Right cardiac atrium (tissue), 5 donors: ENCODE data around the gene DNAH8. TPM values are rescaled to one million over a fixed set of nuclear protein-coding genes. Genes with fewer than 3 reads are reported as not detected.

Experiments
- ATAC-seq, 2 donors: fragments of 200-7000 bp; cut with Tn5 transposase; one replicate each; pipeline versions ENCODE4 v1.8.0 to v1.9.1; 2020; ENCODE audit warnings: moderate library complexity in 2 of 2, mild to moderate bottlenecking in 1 of 2
- DNase-seq, 3 donors: peaks; one replicate each; pipeline ENCODE4 v3.0.0-alpha.2; 2020
- H3K27ac ChIP-seq: one replicate; pipeline ENCODE4 v1.5.1; 2013; ENCODE audit warnings: mild to moderate bottlenecking, low read length, control low read depth, moderate library complexity
- H3K27me3 ChIP-seq: one replicate; pipeline ENCODE4 v1.6.1; 2013; ENCODE audit not compliant: control insufficient read depth, insufficient read depth
- H3K4me1 ChIP-seq: one replicate; pipeline ENCODE4 v1.6.1; 2013; ENCODE audit warnings: low read length; ENCODE audit not compliant: control insufficient read depth, insufficient read depth
- H3K4me3 ChIP-seq: one replicate; pipeline ENCODE4 v1.5.1; 2013; ENCODE audit warnings: low read length, control low read depth
- H3K9me3 ChIP-seq: one replicate; pipeline ENCODE4 v1.6.1; 2013; ENCODE audit warnings: low read length; ENCODE audit not compliant: control insufficient read depth
- WGBS: extraction: QIAGEN DNeasy Blood & Tissue Kit; methylation state at CpG from one replicate; pipeline ENCODE4 v1.1.7; 2013; 5-methylcytosine and 5-hydroxymethylcytosine counted together
- intact Hi-C, 4 donors: fragments of 100-400 bp; cut with DNase I; formaldehyde crosslinking; loops; one replicate each; pipeline versions ENCODE4 v1.11.0 to v1.14.0; 2022 to 2023
- polyA plus RNA-seq: library from polyadenylated mRNA; stranded (reverse); fragments of 200-250 nt; gene quantifications from one replicate; pipeline ENCODE4 v1.2.3, GENCODE V29; 2013
- total RNA-seq, 4 donors: library from RNA; stranded (reverse); fragmentation: NEBNext Ultra II Directional; extraction: Animal tissue kit (Norgen Biotek cat#: 25700); gene quantifications; one replicate each; pipeline ENCODE4 v1.2.1, GENCODE V29; 2021
- donor health status: healthy with polysubstance abuse.
- donor health status: DM: no; HTN: yes; CAD: no.
- donor health status: DM: no; HTN: no; CAD: no.
- donor health status: DM: no; HTN: yes; CAD: no; lungs with severe emphysema.
- donor health status: DM: yes; HTN: yes; CAD: no.

Gene DNAH8
- total and polyA plus RNA-seq, 5 donors: not detected

DNA sequence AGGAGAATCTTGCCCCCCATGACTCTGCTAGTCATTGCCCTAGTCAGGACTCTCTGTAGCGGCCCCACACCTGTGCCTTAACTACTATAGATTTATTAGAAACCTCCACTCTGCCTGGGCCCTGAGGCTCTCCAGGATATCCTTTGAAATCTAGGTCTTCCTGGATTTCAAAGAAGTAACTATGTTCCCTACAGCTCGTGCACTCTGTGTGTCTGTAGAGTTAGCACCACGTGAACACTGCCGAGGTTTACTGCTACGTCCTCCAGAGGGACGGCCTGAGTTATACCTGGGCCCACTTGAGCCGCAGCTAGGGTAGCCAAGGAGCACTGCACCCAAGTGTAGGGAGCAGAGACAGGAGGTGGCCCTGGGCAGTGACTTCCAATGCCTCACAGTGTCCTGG lies 353.3 kb downstream of the DNAH8 start:
- H3K4me1 ChIP-seq: peaks cover 2% of the 10 kb centered on the region
- no peak for ATAC-seq
- intact Hi-C loops: no loop called here
- 80% methylated on average over 7 of the region's 7 CpGs for WGBS
- H3K27me3 ChIP-seq: no peaks in the 10 kb centered on the region
- no peak for DNase-seq
- H3K27ac ChIP-seq: no peak overlapping the region
- H3K9me3 ChIP-seq: no peaks in the 10 kb centered on the region
- no peak overlapping the region for H3K4me3 ChIP-seq

DNA sequence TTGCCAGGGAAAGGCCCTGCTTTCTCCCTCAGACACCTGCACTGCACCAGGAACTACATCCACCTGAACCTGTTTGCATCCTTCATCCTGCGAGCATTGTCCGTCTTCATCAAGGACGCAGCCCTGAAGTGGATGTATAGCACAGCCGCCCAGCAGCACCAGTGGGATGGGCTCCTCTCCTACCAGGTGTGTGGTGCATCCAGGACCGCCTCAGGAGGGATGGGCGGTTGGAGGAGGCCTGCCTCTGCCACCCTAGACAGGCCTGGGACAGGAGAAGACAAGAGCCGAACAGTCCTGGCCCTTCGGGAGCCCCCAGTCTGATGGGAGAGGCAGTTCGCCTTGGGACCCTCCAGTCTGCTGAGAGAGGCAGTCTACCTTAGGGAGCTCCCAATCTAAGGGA lies 357.7 kb downstream of the DNAH8 start:
- intact Hi-C loops: no loop called here
- WGBS: 94% methylated on average over 9 of the region's 9 CpGs
- H3K27ac ChIP-seq: no peak overlapping the region
- no peak overlapping the region for H3K4me3 ChIP-seq
- ATAC-seq (no peak), DNase-seq (peak in 1 of 3 donors; percentile 18)
- H3K4me1 ChIP-seq: no peaks in the 10 kb centered on the region
- no peaks in the 10 kb centered on the region for H3K9me3 ChIP-seq
- H3K27me3 ChIP-seq: no peaks in the 10 kb centered on the region

DNA sequence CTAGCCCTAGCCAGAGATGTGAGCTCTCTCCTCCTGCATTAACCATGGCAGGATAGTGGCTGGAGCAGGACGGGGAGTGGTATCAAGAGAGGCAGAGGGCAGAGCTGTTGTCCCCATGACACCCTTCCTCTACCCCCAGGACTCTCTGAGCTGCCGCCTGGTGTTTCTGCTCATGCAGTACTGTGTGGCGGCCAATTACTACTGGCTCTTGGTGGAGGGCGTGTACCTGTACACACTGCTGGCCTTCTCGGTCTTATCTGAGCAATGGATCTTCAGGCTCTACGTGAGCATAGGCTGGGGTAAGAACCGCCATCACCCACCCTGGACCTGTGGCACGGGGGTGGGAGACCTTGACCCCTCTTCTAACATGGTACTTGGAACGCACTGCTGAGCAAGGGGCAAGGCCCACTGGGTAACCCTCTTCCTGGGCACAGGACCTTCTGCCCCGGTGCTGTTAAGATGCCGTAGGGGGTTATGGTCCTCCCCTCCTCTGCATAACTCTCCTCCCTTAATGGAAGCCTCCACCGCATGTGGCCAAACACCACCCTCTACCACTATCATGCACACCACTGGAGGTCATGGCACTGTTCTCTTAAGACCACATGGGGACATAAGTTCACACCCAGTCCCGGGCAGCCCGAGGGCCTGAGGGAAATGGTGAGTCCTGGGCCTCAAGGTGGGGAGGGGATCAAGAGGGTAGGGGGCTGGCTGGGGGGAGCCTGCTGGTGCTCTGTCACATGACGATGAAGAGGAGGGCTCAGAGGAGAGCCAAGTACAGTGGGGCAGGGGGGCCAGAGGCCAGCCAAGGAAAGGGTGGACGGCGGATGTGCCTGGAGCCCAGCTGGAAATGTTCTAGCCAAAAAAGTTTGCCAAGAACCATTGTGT lies 358.6 kb downstream of the DNAH8 start:
- no peak overlapping the region for H3K4me3 ChIP-seq
- H3K27ac ChIP-seq: no peak overlapping the region
- 83% methylated on average over 17 of the region's 17 CpGs for WGBS
- no peaks in the 10 kb centered on the region for H3K9me3 ChIP-seq
- intact Hi-C loops: no loop called here
- peak in 1 of 3 donors; percentile 45 for DNase-seq
- ATAC-seq: no peak
- H3K27me3 ChIP-seq: no peaks in the 10 kb centered on the region
- H3K4me1 ChIP-seq: no peaks in the 10 kb centered on the region

DNA sequence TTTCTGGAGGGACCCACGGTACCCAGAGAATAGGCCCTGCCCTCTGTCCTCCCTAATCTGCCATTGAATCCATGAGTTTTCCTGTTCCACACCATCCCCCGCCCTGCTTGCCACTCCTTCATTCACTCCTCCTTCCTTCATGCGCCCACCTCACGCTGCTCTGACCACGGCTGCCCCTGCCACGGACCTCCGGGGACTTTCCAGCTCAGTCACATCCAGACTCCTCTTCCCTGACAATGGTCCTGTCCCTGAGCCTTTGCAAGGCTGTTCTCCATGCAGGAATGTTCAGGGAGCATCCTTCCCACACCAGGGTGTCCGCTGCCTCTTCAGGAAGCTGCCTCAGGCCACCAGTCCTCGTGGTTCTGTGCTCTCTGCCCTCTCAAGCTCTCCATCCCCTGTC lies 359.4 kb downstream of the DNAH8 start:
- intact Hi-C loops: no loop called here
- no peak overlapping the region for H3K27ac ChIP-seq

DNA sequence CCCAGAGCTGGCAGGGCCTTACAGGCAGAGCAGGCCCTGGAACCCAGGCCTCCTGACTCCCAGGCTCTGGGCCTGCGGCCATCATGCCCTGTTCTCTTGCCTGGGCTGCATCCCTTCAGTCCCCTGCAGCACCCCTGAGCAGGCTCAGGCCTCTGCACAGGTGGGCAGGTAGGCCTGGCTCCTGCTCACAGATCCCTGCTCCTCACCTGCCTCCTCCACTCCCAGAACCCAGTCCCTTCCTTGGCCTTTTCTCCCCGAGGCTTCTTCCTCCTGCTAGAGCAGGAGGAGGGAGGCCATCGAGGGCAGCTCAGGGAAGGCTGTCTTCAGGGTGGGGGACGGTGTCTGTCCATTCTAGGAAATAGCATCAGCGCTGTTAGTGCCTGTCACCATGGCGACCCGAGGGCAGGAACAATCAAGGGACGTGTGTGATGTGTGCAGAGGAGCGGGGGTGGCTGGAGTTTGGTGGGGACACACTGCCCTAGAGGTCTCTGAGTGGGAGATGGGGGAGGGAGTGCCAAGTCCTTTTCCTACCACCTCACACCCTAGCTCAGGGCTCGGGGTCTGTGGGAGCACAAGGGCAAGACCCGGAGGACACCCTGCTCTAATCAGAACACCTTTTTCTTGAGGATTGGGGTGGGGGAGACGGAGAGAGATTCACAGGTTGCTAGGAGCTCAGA lies 360.0 kb downstream of the DNAH8 start:
- 63% methylated on average over 12 of the region's 12 CpGs for WGBS
- ATAC-seq (no peak), DNase-seq (peak in 1 of 3 donors; percentile 29)
- Histone ChIP-seq H3K27ac (no peak overlapping the region), H3K4me1 (no peaks in the 10 kb centered on the region), H3K9me3 (no peaks in the 10 kb centered on the region), H3K4me3 (no peak overlapping the region), H3K27me3 (no peaks in the 10 kb centered on the region)
- intact Hi-C loops: no loop called here

More for the DNA sequence above, 359.4 kb downstream of the DNAH8 start:
- DNase-seq (peak in 1 of 3 donors; percentile 22), ATAC-seq (no peak)
- no peaks in the 10 kb centered on the region for H3K27me3 ChIP-seq
- no peaks in the 10 kb centered on the region for H3K9me3 ChIP-seq
- WGBS: 82% methylated on average over 9 of the region's 9 CpGs
- H3K4me1 ChIP-seq: no peaks in the 10 kb centered on the region
- H3K4me3 ChIP-seq: no peak overlapping the region

DNA sequence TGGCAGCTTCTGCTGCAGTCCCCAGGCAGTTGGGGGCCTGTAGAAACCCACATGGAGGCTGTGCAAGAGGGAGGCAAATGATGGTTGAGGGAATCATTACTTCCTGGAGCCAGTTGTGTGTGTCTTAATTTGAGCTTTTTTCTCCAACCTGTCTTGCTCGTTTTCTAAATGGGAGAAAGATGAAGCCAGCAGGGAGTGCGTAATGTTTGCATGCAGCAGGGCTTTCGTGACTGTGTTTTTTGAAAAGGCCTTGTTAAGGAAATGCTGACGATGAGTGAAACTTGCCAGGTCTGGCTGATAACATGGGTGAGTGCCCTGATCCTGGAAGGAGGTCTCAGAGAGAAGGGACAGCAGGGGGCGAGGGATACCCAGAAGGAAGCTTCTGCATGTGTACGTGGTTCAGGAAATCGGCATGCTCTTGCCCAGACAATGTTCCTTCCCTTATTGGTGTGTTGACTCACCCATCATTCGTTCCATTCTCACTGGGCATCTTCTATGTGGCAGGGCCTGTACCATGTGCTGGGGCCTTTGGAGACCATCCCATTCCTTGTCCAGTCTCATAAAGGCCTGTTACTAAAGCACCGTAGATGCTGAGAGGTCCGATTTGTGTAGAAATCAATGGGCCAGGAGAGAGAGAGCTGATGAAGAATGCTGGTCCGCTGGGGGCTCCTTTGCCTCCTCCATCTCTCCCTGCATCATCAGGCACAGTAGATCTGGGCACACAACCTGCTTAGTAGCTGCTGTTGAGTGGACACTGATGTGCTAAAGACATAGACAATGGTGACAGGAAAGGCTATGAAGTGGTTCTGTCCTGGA lies 360.9 kb downstream of the DNAH8 start:
- no peak for DNase-seq
- Histone ChIP-seq H3K27me3 (no peaks in the 10 kb centered on the region), H3K4me3 (no peak overlapping the region), H3K9me3 (no peaks in the 10 kb centered on the region), H3K27ac (no peak overlapping the region), H3K4me1 (no peaks in the 10 kb centered on the region)
- intact Hi-C loops: no loop called here
- WGBS: 75% methylated on average over 11 of the region's 11 CpGs
- no peak for ATAC-seq

DNA sequence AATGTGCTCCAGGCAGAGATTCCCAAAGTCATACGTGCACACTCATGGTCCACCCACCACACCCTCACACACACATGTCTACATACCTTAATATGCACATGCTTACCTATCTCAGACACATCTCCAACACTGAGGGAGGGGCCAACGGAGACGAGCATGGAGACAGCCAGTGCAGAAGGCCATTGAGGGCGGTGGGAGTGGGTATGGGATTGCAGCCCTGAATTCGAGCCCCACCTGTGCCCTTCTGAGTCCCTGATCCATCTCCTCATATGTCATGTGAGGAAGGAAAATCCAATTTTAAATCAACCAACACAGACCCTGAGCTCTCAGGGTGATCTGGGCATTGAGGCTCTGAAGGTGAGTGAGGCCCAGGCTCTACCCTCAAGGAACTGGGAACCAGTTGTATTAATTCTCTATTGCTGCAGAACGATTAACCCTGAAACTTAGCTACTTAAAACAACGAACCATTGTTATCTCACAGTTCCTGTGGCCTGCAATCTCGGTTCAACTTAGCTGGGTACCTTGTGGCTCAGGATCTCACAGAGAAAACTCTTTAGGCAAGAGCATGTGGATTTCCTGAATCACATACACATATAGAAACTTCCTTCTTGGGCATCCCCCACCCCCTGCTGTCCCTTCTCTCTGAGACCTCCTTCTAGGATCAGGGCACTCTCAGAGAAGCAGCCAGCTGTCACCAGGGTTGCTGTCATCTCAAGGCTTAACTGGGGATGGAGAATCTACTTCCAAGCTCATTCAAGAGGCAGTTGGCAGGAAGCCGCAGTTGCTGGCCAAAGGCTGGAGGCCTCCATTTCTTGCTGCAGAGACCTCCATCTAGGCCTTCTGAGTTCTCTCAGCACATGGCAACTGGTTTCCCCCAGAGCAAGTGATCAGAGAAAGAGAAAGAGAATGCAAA lies 361.8 kb downstream of the DNAH8 start:
- Histone ChIP-seq H3K27me3 (no peaks in the 10 kb centered on the region), H3K9me3 (no peaks in the 10 kb centered on the region), H3K4me3 (no peak overlapping the region), H3K27ac (no peak overlapping the region), H3K4me1 (no peaks in the 10 kb centered on the region)
- ATAC-seq (no peak), DNase-seq (no peak)
- WGBS: 76% methylated on average over 9 of the region's 9 CpGs
- intact Hi-C loops: no loop called here

DNA sequence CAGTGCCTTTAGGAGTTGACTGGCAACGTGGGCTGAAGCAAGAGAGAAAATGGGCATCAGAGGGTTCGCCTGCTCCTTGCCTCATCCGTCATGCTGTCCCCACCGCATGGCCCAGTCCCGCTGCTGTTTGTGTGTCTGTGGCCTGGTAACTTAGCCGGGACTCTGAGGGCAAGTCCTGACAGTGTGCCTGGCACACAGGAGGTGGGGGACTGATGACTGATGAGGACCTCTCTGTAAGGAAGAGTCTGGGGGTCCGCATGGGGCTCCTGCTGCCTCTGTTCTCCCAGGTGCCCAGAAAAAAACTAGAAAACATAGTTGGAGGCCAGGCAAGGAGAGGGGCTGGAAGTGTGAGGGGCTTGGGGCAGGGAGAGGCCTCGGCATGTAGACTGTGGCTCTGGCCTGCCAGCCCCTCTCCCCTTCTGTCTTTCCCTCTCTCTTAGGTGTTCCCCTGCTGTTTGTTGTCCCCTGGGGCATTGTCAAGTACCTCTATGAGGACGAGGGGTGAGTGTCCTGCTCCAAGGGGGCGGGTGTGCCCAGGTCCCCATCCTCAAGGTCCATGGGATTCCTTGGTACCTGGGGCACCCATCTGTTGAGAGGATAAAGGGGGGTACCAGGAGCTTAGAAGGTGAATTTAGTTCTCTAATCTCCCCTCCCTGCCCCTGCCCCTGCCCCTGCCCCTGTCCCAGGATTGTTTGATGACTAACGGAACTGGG lies 362.9 kb downstream of the DNAH8 start:
- Histone ChIP-seq H3K4me3 (no peak overlapping the region), H3K9me3 (no peaks in the 10 kb centered on the region), H3K27ac (no peak overlapping the region), H3K27me3 (no peaks in the 10 kb centered on the region), H3K4me1 (no peaks in the 10 kb centered on the region)
- intact Hi-C loops: no loop called here
- ATAC-seq: no peak
- DNase-seq: peak in 1 of 3 donors; percentile 46
- WGBS: 88% methylated on average over 11 of the region's 11 CpGs

DNA sequence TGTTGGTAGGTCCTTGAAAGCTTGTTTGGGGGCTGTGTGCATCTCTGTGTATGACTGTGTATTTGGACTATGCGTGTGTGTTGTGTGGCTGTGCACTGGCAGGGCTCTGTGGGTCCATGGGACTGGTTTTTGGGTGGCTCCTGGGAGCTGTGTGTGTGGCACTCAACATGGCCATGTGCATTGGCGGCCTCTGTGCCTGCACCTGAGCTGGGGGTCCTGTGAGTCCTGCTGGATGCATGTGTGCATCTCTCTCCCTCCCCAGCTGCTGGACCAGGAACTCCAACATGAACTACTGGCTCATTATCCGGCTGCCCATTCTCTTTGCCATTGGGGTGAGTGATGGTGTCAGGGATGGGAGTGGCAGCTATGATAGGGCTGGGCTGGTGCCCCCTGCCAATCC lies 363.6 kb downstream of the DNAH8 start:
- DNase-seq (no peak), ATAC-seq (no peak)
- Histone ChIP-seq H3K27ac (no peak overlapping the region), H3K4me3 (no peak overlapping the region), H3K4me1 (no peaks in the 10 kb centered on the region), H3K27me3 (no peaks in the 10 kb centered on the region), H3K9me3 (no peaks in the 10 kb centered on the region)
- intact Hi-C loops: no loop called here
- WGBS: 84% methylated on average over 3 of the region's 3 CpGs
